ENCODE data around the gene KIF2A.

Gene KIF2A

DNA sequence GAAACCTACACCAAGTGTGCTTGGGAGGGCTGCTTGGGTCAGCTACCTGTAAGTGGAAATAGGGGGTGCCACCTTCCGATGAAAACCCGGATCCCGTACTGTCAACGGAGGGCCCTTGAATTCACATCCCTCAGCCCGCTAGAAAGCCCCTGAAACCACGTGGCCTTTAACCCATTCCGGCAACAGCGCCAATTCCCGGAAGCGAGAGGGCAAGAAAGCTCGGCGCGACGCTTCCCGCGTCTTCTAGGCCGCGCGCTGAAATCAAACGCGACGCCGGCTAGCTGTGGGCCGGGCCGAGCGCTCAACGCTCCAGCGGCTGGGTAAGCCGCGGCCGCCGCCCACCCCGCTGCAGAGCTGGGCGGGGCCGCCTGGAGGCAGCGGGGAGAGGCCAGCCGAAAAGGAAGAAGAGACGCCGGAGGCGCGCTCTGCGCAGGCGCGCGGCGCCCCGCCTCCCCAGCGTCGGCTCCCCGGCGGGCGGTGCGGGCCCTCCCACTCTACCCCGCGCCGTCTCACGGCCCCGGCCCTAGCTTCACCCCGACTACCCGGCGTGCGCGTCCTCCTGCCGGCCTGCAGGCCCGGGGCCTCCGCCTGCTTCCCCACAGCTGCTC lies at the start of gene KIF2A:
Gene KIF2A, plus strand, starts transcription at position 492 of the 608 bp plus-strand sequence. CDS start 267 bp downstream, outside the sequence.
- DNase-seq (ENCODE audit: low read depth), result peak; percentile 90

DNA sequence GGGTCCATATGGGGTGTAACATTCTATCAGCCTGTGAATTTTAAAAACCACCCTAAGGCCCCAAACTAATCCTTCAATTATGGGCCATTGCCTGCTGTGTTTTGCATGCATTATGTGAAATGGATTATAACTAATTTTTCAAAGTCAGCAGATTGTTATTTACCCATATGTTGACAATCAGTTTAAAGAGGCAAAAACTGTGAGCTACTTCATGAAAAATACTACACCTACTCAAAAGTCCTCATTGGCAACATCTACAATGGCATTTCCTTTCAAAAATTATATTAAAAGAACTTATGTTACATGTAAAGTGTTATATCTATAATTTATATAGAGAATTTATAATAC lies 49.0 kb upstream of the KIF2A start:
- DNase-seq (ENCODE audit: low read depth), result no peak

DNA sequence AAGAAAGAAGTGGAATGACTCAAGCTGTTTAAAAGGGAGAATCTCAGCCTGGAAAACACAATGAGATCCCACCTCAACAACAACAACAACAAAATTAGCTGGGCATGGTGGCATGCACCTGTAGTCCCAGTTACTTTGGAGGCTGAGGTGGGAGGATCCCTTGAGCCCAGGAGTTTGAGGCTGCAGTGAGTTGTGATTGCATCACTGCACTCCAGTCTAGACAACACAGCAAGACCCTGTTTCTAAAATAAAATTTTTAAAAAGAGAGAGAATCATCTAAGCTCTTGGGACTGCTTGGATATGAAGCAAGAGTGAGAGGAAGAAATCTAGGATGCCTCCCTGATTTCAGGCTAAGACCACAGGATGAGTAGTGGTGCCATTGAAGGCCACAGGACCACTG lies 47.4 kb upstream of the KIF2A start:
- no peak for DNase-seq (ENCODE audit: low read depth)

DNA sequence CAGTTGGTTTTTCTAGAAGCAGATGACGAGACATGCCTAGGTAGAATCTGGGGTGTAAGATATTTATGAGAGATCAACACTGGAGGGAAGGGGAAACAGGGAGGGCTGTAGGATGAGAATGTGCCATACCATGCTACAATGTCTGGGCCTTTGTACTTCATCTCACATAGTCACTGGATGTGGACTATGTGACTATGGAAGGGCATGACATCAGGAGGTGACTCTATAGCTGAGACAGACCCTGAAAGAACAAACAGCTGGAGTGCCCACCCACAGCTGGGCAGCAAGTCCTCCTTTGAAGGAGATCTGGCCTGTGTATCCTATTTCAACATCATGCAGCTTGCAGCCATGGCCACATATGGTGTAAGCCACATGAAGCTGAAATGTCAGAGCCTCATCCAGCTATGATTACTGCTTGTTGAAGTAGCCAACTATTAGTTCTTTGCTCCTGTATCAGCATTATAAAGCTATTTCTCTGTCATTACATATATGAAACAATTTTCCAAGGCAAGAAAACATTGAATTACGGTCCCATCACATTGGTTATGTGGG lies 46.2 kb upstream of the KIF2A start:
- DNase-seq (ENCODE audit: low read depth), result no peak

DNA sequence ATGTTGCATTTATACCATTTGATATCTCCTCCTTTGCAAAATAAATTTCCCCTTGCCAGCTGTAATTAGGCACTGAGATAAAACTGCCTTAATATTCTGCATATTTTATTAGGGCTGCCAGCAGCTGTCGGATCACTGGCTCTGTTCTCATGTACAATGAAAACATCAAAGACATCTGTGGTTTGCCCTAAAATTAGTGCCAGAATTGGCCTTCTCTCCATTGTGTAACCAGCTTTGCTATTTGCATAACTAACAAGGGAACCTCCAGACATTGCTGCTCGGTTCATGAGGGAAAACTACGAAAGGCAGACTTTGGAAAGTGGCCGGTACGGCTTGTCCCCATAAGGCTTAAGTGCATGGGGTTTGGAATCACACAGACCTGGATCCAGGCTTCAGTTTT lies 45.5 kb upstream of the KIF2A start:
- DNase-seq (ENCODE audit: low read depth), result no peak

DNA sequence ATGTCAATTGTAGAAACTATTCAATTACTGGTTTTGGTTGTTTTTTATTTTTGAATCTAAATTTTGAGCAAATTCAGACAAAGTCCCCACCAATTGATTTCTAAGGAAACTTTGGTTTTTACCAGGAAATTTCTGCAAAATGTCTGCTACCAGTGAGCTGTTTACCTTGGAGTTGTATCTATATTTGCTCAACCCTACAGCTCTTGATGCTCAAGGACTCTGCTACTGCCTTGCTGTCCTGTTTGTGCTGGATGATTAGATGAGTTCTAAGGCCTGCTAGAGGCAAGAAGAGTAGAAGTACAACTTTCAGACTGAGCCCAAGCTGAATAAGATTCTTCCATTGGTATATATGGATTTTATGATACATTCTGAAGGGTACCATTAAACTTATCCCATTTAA lies 42.6 kb upstream of the KIF2A start:
- no peak for DNase-seq (ENCODE audit: low read depth)

DNA sequence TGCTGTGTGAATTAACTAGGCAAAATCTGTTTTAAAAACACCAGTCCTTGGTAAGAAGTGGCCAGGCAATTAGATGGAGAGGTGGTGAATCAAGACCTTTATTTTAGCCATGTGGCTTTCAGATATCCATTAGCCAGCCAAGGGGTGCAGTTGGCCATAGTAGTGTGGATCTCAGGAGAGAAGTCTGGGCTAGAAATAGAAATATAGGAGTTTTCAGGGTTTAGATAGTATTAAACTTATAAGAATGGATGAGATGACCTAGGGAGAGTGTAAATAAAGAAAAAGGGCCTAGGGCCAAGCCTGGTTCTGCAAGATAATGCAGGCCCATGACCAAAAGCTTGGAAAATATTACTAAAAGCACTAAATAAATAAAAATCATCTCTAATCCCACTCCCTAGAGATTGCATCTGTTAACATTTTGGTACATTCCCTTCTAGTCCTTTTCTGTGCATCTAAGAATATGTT lies 40.3 kb upstream of the KIF2A start:
- no peak for DNase-seq (ENCODE audit: low read depth)

DNA sequence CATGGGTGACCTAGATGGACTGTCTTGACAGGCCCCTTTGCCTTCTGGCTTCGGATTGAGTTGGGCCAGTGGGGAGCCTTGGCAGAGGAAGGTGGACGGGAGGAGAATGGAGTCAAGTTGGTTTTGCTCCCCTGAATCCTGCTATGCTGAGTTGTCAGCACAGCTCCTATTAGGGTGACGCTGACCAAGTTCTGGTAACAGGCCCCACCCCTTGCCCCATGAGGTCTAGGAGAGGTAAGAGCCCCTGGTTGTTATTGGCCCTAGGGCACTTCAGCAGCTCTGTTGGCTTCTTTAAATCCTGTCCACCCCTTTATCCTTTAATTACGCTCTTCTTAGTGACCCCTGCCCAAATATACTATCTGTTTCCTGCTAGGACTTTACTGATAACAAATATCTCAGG lies 39.4 kb upstream of the KIF2A start:
- no peak for DNase-seq (ENCODE audit: low read depth)

DNA sequence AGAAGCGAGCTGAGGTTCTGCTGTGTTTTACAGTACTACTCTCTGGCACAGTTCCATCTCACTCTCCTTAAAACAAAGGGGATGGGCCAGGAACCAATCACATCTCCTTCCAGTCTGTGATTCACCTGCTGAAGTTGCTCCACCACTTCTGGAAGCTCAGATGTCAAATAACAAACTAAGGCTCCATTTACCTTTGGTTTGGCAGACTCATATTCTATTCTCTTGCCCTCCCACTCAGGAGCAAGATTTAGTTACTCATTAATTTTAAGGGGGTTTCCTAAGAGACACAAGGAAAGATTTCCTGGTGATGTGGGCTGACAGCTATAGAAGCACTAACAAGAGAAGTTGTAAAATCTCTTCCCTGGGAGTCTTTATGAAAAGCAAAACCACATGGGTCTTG lies 37.8 kb upstream of the KIF2A start:
- DNase-seq (ENCODE audit: low read depth), result no peak

DNA sequence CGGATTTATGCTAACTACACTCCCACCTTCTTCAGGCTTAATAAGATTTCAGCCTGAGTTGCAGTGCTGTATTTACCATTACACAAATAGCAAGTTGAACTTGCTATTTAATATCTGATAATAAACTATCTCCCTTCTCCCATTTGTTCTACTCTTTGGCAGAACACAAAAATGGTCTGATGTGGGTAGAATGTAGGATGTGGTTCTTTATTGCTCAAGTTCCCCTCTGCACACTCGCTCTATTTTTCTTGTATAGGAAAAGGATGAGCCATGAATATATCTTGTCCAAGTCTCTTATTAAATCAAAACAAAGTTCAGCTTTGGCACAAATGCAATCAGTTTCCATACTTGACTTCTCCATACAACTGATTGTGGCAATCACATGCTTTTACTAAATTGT lies 37.2 kb upstream of the KIF2A start:
- no peak for DNase-seq (ENCODE audit: low read depth)

DNA sequence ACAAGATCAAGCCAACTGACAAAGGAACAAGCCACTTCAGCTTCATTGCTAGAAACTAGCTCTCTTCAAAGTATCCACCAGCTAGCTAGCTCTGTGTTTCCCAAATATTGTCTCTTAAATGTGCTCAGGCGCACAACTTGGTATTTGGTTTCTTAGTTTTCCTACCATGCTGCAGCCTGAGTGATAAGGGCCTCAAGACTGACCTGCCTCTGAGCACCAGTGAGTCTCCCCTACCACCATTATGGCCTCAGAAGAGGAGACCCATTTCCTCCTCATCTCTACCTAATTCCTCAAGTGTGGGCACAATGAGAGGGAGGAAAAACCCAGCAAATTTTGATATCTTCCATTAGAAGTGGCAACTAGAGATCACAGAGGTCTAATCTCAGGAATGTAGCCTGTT lies 34.6 kb upstream of the KIF2A start:
- no peak for DNase-seq (ENCODE audit: low read depth)

DNA sequence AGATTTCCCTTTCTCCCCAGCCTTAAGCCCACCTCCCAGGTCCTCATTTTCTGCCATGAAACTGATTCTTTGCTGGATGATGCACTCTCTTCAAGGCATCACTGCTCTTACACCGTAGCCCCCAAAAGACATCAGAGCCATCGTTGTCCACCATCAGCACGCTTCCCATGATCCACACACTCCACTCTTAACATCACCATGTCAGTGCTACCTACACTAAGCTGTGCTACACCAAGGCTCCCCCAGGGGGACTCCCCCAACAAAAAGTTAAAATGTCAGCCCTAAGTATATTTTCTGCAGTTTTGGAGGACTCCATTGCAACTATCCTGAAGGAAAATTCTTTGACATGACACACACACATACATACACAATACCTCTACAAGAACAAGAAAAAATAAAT lies 34.1 kb upstream of the KIF2A start:
- DNase-seq (ENCODE audit: low read depth), result no peak

DNA sequence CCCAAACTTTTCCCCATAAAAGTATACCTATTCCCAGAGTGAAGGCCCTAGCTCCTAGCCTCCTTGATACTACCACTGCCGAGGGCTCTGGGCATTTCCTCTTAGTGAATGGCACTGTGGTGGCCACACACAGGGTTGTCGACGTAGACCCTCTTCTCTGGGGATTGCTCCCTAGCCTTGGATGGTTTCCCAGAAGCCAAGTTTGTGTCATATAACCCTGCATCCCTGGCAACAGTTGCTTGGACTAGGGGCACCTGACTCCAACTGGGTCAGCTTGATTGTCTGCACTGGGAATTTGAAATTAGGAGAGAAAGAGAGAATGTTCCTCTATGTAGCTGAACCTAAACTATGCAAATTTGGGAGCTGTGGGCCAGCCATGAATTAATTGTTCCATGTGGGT lies 32.3 kb upstream of the KIF2A start:
- DNase-seq (ENCODE audit: low read depth), result no peak

DNA sequence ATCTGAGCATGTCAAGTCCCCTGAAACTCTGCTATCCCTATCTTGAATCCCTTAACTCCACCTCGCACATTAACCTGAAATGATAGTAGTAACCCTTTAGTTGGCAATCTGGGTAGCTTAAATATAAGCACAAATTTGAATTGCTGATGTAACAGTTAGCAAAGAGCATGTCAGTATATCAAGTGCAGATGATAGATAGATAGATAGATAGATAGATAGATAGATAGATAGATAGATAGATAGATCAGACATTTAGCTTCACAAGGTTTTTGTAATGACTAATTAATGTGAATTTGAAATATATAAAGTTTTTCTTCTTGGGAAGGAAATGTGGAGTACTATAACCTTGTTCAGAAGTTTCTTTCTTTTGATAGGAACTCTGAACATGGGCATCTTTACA lies 30.4 kb upstream of the KIF2A start:
- no peak for DNase-seq (ENCODE audit: low read depth)

DNA sequence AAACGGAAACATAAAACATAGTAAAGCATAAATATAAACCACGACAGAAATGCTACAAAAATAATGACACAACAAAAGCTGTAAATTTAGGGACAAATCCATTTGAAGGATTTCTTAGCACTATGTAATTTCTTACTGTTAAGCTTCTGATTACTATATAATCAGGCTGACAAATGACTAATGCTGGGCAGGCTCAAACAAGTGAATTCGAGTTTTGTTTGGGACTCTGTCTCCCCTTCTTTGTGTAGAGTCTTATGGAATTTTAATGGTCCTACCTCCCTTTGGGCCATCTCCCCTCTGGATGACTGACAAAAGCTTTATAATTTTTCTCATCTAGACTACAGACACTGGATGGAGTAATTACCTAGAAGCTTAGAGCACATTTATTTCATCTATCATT lies 24.6 kb upstream of the KIF2A start:
- no peak for DNase-seq (ENCODE audit: low read depth)

DNA sequence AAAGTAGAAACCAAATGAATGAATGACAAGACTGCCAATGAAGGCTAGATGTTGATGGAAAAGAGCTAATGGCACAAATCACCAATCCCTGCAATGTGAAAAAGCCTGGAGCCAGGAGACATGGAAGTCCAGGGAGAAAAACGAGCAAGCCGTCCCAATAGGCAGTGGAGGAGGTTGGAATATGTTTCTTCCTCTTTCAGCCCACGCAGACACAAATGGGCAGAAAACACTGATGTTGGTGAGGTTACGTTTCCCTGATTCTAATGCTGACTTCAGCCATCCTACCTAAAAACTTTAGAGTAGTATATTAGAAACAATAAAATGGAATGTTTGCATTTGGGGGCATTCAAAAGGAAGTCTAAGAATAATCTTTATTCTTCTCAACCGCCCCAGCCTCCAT lies 23.9 kb upstream of the KIF2A start:
- no peak for DNase-seq (ENCODE audit: low read depth)

DNA sequence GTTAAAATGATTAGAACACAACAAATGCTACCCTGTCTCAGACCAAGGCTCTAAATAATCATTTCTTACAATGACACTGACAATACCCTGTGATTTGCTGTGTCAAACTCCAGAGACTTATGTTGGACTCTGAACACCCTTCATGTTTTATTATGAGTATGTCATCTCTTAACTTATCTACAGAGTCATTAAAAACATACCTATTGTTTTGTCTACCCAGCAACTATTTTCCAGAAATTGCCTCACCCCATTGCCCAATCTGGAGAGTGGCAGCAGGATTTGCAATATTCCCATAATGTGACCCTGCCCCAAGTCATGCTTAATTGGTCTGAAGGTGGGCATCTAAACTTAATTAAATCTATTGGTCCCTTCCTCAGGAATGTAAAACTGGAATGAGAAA lies 23.0 kb upstream of the KIF2A start:
- no peak for DNase-seq (ENCODE audit: low read depth)

DNA sequence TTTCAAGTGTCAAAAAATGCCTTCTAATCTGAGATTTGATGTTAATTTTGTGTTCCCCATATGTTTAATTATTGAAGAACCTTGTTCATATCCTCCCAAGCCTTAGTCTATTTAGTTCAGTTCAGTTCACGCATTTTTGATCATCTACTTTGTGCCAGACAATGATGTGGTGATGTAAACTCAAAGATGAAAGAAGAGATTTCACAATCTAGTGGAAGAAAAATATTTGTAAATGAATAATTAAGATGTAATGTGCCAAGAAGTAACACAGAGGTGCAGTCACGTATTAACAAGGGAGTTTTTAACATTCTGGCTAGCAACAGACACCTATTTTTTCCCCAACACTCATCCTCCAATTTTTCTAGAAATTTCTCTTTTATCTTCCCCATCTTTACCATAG lies 22.1 kb upstream of the KIF2A start:
- no peak for DNase-seq (ENCODE audit: low read depth)

DNA sequence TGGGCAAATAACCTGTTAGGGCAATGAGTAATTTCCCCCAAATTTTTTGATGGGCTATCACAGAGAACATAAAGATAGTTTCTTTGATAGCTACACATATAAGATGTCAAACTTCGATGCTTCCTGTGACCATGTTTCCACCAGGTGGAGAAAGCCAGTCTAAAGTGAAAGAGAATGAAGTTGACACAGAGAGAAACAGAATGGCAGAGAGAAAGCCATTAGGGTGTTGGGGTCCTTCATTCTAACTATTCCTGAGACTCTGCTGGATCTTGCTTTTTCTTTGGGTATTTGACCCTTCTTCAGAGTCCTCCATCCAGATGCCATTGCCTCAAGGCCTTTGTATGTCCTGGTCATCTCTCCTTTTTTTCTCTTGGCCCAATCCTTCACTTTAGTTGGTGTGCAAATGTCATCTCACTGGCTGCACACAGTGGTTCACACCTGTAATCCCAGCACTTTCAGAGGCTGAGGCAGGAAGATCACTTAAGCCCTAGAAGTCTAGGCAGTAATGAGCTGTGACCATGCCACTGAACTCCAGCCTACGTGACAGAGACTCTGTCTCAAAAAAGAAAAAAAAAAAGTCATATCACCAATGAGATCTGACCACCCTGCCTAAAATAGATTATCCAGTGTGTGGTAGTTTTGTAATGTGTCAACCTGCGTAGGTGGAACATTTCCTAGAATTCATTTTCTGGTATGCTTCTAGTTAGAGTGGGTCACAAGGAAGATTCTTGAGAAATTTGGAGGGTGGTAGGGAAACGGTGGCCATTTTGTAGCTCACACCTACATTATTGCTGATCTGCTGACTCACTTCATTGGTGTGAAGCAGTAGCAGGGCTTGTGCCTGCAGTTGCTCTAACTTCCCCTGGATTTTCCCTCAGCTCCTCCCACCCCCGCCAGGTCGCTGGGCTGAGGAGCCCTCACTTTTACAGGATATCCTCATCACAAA lies 20.8 kb upstream of the KIF2A start:
- DNase-seq (ENCODE audit: low read depth), result peak; percentile 30

DNA sequence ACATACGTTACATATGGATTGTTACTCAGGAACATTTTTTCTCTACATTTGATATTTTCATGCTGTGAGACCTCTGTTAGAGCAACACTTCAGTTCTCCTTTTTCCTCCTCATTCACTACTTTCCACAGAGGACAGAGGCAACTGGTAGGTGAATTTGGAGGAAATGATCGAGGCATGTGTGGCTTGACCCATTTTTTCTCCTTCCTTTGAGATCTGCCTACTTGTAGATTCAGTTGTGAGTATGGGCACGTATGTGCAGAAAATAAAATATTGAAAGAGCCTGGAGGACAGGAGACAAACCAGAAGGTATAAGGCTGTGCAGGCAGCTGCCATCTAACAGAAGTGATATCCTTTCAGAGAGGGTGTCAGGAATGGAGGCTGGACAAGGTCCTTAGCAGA lies 19.2 kb upstream of the KIF2A start:
- DNase-seq (ENCODE audit: low read depth), result no peak

DNA sequence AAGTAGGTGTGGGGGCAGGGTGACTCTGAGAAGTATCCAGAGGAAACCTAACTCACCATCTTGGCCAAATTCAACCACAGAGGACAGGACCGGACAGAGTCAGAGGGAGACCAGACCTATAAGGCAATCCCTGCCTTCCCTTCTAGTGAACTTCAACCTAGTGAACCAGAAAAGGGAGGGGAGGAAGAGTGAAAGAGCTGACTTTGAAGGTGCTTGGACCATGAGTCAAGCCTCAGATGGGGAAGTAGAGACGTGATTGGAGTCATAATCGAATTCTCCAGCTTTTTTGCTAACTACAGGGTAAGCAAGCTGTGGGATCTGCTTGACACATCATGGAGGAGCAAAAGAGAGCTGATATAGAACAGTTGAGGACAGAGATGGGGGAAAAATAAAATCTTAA lies 18.8 kb upstream of the KIF2A start:
- DNase-seq (ENCODE audit: low read depth), result no peak

DNA sequence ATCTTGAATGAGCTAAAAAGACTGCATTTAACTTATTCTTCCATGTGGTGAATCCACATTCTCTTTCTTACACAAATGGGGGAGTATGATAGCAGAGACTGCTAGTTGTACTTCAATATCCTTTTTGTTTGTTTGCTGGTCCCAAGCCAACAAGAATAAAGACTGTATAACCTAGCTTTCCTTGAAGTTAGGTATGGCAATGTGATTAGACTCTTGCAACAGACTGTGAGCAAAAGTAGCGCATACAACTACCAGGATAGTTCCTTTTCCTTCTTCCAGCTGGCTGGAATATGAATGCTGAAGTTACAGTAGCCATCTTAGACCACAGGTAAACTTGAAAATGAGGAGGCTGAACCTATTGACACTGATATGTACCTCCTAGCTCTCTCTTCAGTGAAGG lies 17.9 kb upstream of the KIF2A start:
- no peak for DNase-seq (ENCODE audit: low read depth)

DNA sequence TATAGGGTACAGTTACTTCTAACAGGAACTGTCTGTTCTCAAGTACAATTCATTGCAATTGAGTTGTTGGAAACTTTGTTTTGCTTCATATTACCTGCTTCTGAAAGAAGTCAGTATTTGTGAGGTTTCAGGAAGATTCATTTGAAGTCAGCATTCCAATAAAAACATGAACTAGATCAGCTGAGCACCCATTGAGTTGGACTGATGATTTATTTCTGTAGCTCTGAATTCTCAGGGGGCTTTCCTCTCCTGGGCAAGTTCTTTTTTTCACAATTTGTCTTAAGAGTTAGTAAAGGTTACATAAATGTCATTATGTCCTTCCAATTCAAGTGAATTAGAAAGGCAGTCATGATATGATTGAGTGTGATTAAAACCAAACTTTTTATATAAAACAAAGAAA lies 16.2 kb upstream of the KIF2A start:
- no peak for DNase-seq (ENCODE audit: low read depth)
